Activated gamma-delta T cell (primary cell): ENCODE data around the gene CD84.
"Not testable (repeated sequence)": the region's sequence is repeated elsewhere in the genome, so short reads cannot be mapped to it uniquely, and the experiment has no call there.

Source experiments
- DNase-seq: peaks from one replicate; lab custom pipeline; 2025; lab: John Stamatoyannopoulos, UW

Gene CD84

GRCh38 chr1:160540859-160541233 is 38.5 kb downstream of the CD84 start:
- no peak for DNase-seq

DNA sequence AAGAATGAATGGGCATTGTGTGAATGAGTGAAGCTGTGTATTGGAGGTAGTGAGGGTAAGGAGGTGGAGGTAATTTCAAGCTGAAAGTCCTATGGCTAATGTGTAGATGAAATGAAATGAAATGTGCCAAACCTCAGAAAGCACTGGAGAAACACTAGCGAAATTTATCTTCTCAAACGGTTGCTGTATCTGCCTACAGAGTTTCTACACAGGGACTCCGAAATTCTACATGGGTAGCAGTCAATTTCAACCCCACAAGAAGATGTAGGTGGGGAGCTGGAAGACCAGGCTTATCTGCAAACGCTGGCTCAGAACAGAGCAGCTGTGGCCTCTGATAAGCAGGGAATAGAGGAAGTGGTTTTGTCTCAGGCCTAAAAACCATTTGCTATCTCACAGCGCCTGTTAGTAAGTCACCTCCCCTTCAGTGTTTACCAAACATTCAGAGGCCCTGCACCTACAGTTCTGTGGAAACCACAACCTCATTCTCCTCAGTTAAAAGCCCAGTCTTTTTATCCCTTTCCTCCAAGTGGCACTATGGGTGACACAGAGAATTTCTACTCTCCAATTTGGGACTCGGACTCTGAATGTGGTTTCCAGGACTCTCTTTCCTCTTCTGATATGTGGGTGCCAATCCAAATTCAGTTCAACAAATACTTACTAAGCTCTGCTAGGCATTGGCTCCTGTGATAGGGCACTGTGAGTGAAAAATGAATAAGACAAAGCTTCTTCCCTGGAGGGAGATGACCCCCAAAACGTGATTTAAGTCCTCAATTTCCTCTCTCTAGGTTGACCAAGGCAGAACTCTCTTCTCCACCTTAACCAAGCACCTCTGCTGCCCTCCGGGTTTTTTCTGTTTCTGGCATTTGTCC is 39.1 kb downstream of the CD84 start:
- DNase-seq = no peak

GRCh38 chr1:160539684-160539989 is 39.7 kb downstream of the CD84 start:
- DNase-seq = no peak

GRCh38 chr1:160538985-160539651 is 40.2 kb downstream of the CD84 start:
- no peak for DNase-seq

DNA sequence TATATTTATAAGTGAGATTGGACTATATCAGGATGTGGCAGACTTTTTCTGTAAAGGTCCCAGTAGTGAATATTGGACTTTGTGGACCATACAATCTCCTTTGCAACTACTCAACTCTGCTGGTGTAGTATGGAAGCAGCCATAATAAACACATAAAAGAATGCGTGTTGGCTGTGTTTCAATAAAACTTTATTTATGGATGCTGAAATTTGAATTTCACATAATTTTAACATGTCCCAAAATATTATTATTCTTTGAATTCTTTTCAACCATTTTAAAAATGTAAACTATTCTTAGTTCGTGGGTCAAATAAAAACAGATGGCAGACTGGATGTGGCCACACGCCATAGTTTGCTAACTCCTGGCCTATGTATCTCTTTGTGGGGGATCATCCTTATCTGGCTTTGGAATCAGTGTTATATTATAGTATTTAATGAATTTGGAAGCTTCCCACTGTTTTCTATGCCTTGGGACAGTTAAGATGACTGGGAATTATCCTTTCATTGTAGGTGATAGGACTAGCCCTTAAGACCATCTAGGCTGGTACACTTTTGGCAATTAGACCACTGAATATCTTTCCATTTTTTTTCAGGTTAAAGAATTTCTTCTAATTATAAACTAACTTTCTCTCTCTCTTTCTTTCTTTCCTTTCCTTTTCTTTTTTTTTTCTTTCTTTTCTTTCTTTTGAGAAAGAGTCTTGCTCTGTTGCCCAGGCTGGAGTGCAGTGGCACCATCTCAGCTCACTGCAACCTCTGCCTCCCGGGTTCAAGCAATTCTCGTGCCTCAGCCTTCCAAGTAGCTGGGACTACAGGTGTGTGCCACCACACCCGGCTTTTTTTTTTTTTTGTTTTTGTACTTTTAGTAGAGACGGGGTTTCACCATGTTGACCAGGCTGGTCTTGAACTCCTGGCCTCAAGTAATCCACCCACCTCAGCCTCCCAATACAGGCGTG is 41.3 kb downstream of the CD84 start:
- no peak for DNase-seq

DNA sequence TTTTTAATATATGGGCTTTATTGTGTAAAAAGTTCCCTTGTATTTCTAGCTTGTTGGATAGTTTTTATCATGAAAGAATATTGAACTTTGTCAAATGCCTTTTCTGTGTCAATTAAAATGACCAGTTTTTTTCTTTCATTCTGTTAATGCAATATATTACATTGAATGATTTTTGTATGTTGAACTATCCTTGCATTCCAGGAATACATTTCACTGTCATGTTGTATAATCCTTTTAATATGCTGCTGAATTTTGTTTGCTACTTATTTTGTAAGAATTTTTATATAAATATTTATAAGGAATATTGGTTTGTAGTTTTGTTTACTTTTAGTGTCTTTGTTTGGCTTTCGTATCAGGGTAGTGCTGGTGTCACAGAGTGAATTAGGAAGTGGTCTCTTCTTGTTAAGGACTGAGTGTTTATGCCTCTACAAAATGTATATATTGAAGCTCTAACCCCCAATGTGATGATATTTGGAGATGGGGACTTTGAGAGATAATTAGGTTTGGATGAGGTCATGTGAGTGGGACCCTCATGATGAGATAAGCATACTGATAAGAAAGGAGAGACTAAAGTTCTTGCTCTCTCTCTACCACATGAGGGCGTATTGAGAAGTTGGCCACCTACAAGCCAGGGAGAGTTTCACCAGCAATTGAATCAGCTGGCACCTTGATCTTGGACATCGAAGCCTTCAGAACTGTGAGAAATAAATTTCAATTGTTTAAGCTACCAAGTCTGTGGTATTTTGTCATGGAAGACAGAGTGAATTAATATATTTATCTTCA is 44.3 kb downstream of the CD84 start:
- DNase-seq = no peak

GRCh38 chr1:160532557-160532813 is 46.8 kb downstream of the CD84 start:
- not testable (repeated sequence) for DNase-seq

DNA sequence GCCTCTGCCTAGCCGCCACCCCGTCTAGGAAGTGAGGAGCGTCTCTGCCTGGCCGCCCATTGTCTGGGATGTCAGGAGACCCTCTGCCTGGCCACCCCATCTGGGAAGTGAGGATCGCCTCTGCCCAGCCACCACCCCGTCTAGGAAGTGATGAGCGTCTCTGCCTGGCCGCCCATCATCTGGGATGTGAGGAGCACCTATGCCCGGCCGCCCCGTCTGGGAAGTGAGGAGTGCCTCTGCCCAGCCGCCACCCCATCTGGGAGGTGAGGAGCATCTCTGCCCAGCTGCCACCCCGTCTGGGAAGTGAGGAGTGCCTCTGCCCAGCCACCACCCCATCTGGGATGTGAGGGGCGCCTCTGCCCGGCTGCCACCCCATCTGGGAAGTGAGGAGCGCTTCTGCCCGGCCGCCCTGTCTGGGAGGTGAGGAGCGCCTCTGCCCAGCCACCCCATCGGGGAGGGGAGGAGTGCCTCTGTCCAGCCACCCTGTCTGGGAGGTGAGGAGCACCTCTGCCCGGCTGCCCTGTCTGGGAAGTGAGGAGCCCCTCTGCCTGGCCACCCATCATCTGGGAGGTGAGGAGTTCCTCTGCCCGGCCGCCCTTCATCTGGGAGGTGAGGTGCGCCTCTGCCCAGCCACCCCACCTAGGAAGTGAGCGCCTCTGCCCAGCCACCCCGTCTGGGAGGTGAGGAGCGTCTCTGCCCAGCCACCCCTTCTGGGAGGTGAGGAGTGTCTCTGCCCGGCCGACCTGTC is 47.3 kb downstream of the CD84 start:
- DNase-seq = not testable (repeated sequence)

- DNase-seq = not testable (repeated sequence)
These were observed 49.8 kb downstream of the CD84 start for GRCh38 chr1:160529401-160529952.

GRCh38 chr1:160523789-160524188 is 55.5 kb downstream of the CD84 start:
- DNase-seq = not testable (repeated sequence)

DNA sequence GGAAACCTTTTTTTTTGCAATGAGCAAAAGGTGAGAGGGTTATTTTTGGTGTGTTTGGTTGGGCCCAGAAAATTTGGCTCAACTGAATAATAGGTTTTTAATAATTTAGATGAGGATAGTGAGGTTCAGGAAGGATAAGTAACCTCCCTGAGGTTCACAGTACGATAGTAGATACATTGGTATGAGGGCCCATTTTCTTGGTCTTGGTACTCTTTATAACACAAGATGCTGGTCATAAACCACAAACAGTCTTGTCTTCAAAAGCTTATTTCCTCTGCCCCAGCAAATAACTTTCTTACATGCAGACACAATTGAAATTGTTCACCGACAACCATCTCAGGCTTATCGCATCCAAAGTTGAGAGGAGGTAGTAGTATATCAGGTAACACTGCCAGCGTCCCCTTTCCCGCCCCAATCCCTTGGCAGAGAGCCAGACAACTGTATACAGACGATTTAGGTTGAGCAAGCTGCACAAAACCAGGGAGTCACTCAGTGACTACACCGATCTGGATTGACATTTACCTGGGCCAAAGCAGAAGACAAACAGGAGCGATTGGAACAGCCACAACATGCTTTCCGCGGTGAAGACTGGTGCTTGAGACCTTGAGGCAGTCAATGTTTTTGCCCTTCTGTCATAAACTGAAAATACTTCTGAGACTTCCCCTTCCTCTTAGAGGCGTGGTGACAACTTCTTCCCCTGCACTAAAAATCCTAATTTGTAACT is 56.5 kb downstream of the CD84 start, which contains the start of gene SLAMF6:
SLAMF6 (minus strand) TSS at position 634 of the 724 bp plus-strand sequence; CDS start at position 571, 63 bp downstream.
- DNase-seq = no peak

DNA sequence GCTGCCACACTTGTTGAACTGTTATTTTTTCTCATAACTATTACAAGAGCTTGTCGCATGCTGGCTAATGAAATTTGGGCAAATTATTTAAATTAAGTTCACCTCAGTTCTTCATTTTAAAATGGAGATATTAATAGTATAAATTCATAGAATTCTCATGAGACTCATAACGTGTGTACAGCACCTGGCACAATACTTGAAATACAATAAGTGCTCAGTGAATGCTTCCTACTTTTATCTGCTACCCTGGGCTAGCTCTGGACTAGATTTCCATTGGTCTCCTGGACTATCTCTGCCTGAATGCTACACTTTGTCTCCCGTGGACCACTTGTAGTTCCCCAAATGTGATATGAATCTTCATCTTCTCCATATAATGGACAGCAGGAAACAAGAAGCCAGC is 57.2 kb downstream of the CD84 start:
- no peak for DNase-seq

DNA sequence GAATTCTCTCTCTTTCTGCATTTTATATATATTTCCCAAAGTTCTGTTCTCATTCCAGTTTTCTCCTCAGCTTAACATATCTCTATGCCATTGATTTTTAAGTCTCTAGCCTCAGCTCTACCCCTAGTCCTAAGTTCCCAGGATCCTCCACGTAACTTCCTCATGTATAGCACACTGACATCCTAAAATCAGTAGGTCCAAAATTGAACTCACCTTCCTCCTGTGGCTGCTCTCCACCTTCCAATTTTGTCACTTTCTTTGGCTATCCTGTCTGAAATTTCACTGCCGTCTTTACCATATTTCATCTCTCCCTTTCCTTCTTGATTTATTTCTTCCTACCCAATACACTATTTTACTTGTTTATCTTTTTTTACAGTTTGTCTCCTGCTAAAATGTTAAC is 57.7 kb downstream of the CD84 start:
- DNase-seq = no peak

- no peak for DNase-seq
These were observed 58.3 kb downstream of the CD84 start for GRCh38 chr1:160520999-160521398.

DNA sequence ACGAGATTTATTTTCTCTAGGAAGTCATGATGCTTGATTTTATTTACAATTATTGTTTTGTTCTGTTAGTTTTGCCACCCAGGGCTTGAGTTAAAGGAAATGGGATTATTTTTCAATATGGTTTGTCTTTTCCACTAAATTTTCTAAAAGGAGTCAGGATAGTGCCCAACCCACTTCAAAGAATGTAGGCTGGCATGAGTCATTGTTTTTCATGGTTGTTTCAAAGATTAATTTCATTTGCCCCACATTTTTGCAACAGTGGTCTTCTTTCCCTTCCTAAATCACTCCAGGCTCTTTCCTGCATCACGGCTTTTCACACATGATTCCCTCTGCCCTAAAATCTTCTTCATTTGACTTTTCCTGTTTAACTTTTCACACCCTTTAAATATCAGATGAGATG is 58.7 kb downstream of the CD84 start:
- DNase-seq = no peak

GRCh38 chr1:160519642-160520435 is 59.5 kb downstream of the CD84 start:
- no peak for DNase-seq

DNA sequence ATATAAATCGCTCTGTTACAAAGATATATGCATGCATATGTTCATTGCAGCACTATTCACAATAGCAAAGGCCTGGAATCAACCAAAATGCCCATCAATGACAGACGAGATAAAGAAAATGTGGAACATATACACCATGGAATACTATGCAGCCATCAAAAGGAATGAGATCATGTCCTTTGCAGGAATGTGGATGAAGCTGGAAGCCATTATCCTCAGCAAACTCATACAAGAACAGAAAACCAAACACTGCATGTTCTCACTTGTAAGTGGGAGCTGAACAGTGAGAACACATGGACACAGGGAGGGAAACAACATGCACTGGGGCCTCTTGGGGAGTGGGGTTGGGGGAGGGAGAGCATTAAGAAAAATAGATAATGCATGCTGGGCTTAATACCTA is 61.8 kb downstream of the CD84 start:
- DNase-seq = not testable (repeated sequence)

GRCh38 chr1:160515908-160516307 is 63.4 kb downstream of the CD84 start:
- not testable (repeated sequence) for DNase-seq

- no peak for DNase-seq
These were observed 74.6 kb downstream of the CD84 start for GRCh38 chr1:160504651-160505050.
